ENCODE results near the gene NRXN3.

DNA sequence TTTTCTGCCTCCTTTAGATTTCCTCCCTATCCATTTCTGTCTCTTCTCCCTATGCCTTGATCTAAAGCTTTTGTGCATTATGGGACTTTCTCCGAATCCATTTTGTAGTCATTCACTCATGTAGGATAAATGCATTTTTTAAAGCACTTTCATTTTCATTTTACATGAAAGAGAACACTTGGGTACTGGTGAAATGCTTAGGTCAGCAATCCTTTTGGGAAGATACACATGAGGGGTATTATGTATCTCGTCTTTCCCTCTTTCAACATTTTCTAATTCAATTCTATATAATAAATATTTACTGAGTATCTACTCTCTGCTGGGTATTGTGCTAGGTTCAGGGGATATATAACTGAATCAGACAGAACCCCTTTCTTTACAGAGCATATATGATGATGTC, 577.6 kb downstream of the NRXN3 start:
- TF ChIP-seq CTCF (optimal IDR thresholded peaks at IDR 0.05 in 1 of 3, IDR thresholded peaks at IDR 0.05 in 1 of 3, conservative IDR thresholded peaks at IDR 0.05 in 1 of 3; ENCODE audit: extremely low read depth in 1 of 3, insufficient read depth in 2 of 3, low read length in 3 of 3): no peak
- TF ChIP-seq EZH2 (IDR thresholded peaks at IDR 0.05; ENCODE audit: low read length): no peak
